ENCODE measurements around the gene USP22.

- TF ChIP-seq POLR2A (IDR thresholded peaks at IDR 0.05; ENCODE audit: low read depth, low read length) (no peak), CTCF (conservative IDR thresholded peaks at IDR 0.05; ENCODE audit: low read depth, low read length) (peak; percentile 70), ELK1 (IDR thresholded peaks at IDR 0.05; ENCODE audit: borderline replicate concordance, low read depth, low read length) (no peak), CHD1 (IDR thresholded peaks at IDR 0.05; ENCODE audit: low read depth, low read length) (no peak), MAFK (IDR thresholded peaks at IDR 0.05; ENCODE audit: low read depth, low read length) (no peak), RCOR1 (IDR thresholded peaks at IDR 0.05; ENCODE audit: insufficient replicate concordance, low read length) (no peak), CEBPB (IDR thresholded peaks at IDR 0.05; ENCODE audit: low read depth, low read length) (peak; percentile 50; the same call in 1 of the 2 replicates), RAD21 (IDR thresholded peaks at IDR 0.05; ENCODE audit: low read length) (peak; percentile 44), MAZ (IDR thresholded peaks at IDR 0.05; ENCODE audit: borderline replicate concordance, low read depth, low read length) (peak; percentile 88), USF2 (IDR thresholded peaks at IDR 0.05; ENCODE audit: low read depth, low read length) (no peak), FOS (IDR thresholded peaks at IDR 0.05; ENCODE audit: low read depth, low read length) (no peak), BHLHE40 (IDR thresholded peaks at IDR 0.05; ENCODE audit: low read depth, low read length) (no peak), MXI1 (IDR thresholded peaks at IDR 0.05; ENCODE audit: borderline replicate concordance, low read depth, low read length) (peak; percentile 50; the same call in 1 of the 2 replicates)
Observed at GRCh38 chr17:21043296-21044232, 753 bp upstream of the USP22 start.
